Smooth muscle cell of the coronary artery (primary cell): ENCODE measurements around the gene TDRD9. TPM values are rescaled to one million over a fixed set of nuclear protein-coding genes. Genes with fewer than 3 reads are reported as not detected.

Experiments used
- total RNA-seq: library from RNA; depleted of rRNA; stranded (reverse); fragments of >200 nt; gene quantifications from 2 replicates; pipeline ENCODE4 v1.2.3, GENCODE V29; 2014; ENCODE audit warnings: low replicate concordance

Gene TDRD9, protein sequence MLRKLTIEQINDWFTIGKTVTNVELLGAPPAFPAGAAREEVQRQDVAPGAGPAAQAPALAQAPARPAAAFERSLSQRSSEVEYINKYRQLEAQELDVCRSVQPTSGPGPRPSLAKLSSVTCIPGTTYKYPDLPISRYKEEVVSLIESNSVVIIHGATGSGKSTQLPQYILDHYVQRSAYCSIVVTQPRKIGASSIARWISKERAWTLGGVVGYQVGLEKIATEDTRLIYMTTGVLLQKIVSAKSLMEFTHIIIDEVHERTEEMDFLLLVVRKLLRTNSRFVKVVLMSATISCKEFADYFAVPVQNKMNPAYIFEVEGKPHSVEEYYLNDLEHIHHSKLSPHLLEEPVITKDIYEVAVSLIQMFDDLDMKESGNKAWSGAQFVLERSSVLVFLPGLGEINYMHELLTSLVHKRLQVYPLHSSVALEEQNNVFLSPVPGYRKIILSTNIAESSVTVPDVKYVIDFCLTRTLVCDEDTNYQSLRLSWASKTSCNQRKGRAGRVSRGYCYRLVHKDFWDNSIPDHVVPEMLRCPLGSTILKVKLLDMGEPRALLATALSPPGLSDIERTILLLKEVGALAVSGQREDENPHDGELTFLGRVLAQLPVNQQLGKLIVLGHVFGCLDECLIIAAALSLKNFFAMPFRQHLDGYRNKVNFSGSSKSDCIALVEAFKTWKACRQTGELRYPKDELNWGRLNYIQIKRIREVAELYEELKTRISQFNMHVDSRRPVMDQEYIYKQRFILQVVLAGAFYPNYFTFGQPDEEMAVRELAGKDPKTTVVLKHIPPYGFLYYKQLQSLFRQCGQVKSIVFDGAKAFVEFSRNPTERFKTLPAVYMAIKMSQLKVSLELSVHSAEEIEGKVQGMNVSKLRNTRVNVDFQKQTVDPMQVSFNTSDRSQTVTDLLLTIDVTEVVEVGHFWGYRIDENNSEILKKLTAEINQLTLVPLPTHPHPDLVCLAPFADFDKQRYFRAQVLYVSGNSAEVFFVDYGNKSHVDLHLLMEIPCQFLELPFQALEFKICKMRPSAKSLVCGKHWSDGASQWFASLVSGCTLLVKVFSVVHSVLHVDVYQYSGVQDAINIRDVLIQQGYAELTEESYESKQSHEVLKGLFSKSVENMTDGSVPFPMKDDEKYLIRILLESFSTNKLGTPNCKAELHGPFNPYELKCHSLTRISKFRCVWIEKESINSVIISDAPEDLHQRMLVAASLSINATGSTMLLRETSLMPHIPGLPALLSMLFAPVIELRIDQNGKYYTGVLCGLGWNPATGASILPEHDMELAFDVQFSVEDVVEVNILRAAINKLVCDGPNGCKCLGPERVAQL (N-terminal part only)
- 0.30 and 4.1 TPM in 2 replicates for total RNA-seq

DNA sequence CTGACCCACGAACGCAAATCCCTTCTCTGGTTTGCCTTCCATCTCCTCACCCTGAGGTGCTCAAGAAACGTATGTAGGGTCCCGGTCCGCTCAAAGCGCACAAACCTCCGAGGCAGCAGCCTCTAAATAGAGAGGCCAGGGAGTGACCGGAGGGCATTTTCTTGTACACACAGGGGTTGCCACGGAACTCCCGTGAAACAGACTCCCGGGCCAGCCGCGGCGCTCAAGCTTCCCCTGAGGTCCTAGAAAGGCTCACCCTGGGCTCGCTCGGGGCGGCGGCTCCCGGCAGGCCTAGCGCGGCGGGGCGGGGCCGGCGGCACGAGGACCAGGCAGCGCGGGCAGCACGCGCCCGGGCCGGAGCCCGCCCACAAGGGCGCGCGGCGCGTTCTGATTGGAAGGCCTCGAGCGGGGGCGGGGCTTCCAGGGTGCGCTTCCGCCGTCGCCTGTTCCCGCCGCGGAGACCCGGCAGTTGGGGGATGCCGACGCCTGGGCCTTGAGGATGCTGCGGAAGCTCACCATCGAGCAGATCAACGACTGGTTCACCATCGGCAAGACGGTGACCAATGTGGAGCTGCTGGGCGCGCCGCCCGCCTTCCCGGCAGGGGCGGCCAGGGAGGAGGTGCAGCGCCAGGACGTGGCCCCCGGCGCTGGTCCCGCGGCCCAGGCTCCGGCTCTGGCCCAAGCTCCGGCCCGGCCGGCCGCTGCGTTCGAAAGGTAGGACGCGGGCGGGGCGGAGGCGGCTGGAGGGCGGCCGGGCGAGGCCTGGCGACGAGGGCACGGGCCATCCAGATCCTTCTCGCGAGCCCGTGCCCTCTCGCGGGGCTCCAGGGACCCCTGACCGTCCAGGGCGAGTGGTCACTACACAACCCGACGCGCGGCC lies at the start of gene TDRD9:
Gene TDRD9 (plus strand): TSS at position 446 of the 880 bp plus-strand sequence. CDS start 54 bp downstream, at position 500.

GRCh38 chr14:103941973-103942736 lies 13.9 kb downstream of the TDRD9 start, which contains the start of gene RD3L:
TSS of gene RD3L (minus strand) at chr14:103942529. CDS start at chr14:103941695, 834 bp downstream.

DNA sequence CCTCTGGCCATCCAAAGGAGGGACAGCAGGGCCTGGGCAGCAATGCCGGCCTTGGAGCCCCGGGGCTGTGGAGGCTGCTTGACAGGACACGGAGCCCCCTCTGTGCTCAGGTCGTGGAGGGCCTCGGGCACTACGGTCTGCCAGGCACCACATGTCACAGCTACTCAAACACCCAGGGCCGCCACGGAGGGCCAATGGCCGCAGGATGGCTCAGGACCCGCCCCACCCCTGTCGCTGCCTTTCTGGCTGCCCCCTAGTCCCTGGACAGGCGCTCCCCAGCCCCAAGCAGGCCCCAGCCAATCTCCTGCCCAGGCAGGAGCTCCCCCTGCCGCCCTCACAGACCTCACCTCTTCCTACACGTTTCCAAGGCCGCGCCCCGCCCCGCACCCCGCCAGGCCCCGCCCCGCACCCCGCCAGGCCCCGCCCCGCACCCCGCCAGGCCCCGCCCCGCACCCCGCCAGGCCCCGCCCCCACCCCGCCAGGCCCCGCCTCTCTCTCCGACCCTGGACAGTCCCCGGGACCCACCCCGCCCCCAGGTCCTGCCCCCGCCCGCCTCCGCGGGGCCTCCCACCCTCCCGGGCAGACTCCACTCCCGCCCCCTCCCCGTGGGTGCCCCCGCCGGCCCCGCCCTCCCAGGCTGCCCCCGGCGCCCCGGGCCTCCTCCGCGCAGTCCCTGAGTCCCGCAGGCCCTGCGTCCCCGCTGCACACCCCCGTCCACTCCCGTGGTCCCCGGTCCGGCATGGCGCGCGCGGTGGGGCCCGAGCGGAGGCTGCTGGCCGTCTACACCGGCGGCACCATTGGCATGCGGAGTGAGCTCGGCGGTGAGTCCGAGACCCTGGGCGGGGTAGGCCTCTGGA lies 157.0 kb downstream of the TDRD9 start, which contains the start of gene ASPG:
Gene ASPG (plus strand): TSS at position 669 of the 857 bp plus-strand sequence. CDS start 71 bp downstream, at position 740.

Other genes starting within 250 kb of the TDRD9 start
- gene XRCC3, start 213.0 kb upstream of the TDRD9 start, total RNA-seq = 2.0 and 5.0 TPM in 2 replicates
- gene ZFYVE21, start 212.6 kb upstream of the TDRD9 start, total RNA-seq = 51.8 and 68.8 TPM in 2 replicates
- 2.0 and 3.5 TPM in 2 replicates for gene PPP1R13B, start 80.9 kb upstream of the TDRD9 start, total RNA-seq
- gene RD3L, start 14.1 kb downstream of the TDRD9 start, total RNA-seq = not detected in 2 replicates
- gene ASPG, start 157.2 kb downstream of the TDRD9 start, total RNA-seq = not detected in 2 replicates
- under 0.01 and 0.23 TPM in 2 replicates for gene KIF26A, start 210.1 kb downstream of the TDRD9 start, total RNA-seq